GOT3 (cell line): ENCODE data around the gene LMO4.

Experiments
- DNase-seq: peaks from one replicate; lab custom pipeline; 2025; ENCODE audit warnings: mixed read lengths; lab: John Stamatoyannopoulos, UW

LMO4 gene

DNA sequence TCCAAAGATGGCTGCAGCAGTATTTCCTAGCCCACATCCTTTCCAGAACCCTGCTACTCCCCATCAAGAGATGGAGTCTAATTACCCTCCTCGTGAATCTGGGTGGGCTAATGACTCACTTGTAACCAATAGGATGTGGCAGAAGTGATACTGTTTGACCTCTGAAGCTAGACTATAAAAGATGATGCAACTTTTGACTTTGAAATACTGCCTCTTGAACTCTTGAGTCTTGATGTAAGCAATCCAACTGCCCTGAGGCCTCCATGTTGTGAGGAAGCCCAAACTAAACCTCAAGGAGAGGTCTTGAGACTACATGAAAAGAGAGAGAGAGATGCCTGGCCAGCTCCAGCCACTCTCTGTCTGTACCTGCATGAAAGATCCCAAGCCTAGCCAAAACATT lies 29.5 kb downstream of the LMO4 start:
- DNase-seq = no peak

DNA sequence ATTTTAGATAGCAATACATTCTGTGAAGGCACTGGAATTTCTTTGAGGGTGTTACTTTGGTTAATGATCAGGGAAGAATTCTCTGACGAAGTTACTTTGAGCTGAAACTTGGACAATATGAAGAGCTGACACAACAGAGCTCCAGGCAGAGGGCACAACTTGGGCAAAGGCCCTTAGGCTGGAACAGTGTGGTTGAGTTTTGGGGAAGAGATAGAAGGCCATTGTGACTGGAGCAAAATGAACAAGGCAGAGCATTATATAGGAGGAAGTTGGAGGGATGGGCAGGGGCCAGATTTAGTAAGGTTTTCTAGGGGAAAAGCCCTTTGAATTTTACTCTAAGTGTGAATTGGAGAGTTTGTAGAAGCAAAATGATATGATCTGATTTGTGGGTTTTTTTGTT lies 30.9 kb downstream of the LMO4 start:
- DNase-seq = no peak

DNA sequence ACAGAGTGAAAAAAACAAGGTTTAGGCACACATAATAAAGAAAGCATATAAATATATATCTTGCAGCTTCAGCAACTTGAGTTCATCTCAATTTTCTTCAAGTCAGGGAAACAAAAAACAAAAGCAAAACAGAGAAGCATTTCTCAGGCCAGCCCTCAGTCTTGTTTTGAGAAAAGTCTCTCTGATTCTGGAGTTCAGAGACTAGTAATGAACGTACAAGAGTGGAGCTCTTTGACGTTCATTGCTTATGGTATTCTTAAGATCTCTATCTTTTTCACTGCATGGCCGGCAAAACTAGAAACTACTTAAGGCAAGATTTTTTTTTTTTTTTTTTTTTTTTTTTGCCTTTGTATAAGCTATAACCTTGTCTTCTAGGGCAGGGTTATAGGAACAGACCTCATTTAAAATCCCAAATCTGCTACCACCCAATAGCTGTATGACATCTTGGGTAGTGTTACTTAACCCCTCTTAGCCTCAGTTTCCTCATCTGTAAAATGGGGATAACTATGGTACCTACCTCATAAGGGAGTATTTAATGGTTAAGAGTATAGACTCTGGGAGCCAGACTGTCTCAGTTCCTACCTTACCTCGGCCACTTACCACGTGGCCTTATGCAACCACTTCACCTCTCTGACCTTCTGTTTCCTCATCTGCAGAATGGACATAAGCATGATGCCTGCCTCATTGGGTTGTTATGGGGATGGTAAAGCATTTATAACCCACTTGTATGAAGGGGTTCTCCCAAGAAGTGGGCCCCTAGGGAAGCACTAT lies 33.6 kb downstream of the LMO4 start:
- no peak for DNase-seq

DNA sequence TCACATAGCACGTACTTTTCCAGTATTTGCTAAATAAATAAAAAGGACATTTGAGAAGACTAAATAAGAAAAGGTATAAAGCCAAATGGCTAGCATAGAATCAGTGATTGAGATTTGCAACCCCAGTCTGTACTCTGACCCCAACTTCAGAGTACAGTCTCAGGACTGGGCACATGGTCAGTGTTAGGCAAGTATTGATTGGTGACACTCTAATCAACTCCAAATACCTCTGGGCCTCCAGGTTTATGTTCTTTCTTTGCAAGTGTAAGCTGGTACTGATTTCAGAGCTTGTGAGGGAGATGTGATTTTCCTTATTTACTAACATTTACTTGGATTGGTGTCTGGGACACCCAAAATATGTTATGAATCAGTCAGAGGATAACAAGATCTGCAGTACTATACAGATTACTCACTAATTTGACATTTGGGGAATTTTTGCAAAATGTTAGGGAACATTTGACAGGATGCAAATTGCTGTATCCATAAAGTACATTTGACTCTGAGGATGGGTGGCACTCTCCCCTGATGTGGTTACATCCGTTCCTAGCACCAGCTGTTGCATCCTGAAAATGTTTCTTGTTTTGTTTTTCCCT lies 34.2 kb downstream of the LMO4 start:
- no peak for DNase-seq

DNA sequence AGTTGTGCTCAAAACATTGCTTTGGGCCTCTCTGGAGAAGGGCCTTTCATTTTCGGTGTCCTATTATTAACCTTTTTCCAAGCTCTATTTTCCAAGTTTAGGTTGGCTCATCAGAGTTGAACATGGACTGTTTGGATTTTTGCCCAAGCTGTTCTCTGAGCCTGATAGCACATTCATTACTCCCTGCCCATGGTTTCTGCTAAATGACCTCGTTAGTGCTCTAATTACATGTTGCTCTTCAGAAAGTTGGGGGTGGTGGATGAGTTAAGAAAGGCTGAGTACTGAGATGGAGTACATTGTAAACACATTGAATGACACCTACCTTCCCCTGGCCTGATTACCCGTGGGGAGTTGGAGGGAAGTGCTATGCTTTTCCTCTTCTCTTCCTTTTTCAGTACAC lies 38.9 kb downstream of the LMO4 start:
- DNase-seq = no peak

DNA sequence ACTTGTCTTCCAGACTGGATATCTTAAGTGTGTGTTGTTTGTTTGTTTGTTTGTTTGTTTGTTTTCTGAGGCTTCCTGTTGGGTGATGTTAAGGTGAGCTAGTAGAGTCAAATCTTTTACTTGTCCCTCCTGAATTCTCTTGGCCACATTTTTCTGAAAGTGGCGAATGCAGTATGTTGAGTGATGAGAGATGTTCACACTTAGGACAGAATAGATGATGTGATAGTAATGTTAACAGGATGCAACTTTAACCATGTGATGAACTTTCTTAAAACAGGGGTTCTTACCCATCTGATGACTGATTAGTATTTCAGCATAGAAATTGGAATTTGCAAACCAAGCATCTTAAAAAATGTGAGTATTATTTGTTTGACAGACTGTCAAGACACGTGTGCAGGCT lies 40.2 kb downstream of the LMO4 start:
- no peak for DNase-seq

DNA sequence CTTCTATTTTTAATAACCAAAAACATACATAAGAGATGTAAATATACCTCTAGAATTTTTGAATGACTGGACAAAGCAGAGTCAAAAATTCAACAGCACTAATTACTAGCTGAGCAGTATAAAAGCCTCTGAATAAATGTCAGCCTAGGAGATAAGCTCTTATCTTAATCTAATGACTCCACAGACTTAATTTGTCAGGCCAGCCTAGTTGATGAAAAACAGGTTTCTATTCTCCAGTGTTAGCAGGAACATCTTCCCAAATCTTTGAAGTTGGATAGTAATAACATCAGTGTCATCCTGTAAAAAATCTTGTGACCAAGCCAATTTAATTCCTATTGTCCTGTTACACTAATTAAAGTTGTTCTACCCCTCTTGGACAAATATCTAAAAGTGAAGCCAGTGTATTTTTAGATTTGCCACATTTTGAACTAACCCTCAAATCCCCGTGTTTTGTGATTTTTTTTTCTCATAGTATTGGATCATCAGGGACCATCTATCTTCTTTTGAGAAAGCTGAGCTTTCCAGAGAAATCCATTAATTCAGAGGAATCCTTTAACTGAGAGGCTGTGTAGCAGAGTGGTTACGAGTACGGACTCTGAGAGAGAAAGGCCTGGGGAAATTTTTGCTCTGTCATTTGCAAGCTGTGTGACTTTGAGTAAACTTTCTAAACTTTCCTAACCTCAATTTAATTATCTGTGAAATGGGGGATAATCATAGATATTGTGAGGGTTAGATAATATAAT lies 41.2 kb downstream of the LMO4 start:
- no peak for DNase-seq

DNA sequence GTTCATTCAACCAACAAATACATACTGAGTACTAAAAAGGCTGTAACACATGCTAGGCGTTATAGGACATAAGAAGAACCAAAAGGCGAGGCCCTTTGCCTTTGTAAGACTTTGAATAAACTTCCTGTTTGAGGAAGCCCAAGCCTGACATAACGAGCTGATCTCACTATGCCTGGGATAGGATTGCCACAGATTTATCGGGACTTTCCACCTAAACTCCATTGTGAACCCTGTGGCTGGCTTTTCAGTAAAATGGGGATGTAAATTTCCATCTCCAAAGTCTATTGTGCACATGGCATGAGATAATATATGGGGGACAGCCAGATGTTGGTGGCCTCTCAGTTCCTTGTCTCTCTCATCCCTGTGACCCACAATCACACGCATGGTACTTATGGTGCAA lies 41.9 kb downstream of the LMO4 start:
- no peak for DNase-seq

DNA sequence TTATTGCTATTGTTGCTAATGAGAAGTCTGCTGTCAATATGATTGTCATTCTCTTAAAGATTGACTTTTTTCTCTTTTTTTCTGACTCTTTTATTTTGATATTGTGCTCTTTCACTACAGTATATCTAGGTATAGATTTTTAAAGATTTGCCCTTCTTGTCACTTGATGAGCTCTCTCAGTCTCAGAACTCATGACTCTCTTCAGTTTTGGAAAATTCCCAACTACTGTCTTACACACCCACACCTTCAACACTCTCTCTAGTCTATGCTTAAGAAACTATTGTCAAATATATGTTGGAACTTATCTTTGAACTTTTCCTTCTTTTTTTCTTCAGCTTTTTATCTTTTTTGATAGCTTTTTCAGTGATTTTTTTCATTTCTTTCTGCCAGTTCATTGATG lies 50.6 kb downstream of the LMO4 start:
- no peak for DNase-seq

DNA sequence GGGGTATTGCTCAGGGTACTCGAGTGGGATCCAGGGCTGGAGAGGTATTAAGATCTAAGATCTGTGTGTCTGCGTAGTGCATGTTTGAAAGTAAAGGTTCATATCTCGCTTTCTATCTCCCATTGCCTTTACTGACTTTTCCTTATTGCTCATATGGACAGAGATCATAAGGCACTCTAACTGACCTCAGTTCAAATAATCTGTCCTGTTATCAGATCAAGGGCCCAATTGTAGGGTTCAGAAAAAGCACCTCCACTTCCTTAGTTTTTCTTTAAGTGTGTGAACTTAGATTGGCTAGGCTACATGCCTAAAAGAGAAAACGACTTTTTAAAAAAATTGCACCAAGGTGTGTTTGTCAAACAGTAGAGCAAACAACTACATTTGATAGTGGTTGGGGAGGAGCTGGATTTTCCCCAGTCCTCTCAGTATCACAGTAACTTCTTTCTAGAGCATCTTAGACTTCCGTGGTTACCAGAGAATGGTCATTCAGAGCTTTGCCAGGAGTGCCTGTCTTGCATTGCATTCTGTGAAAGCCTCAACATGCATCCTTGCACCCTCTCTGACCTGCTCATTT lies 57.6 kb downstream of the LMO4 start:
- DNase-seq = no peak

DNA sequence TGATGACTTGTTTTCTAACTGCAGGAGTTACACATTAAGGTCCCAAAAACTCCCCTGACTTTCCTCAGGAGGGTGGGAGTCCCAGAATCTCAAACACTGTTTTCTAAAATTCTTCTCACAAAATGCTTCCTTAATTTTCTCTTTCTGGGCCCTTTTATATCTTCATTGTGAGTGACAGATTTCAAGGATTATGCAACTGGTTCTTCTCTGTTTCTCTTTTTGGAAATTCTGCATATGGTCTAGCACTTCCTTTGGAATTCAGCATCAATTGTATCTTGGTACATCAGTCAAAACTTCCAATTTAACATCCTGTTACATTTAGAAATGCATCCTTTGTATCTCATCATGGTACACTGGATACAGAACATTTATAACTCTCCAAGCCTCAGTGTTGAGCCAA lies 59.7 kb downstream of the LMO4 start:
- no peak for DNase-seq

DNA sequence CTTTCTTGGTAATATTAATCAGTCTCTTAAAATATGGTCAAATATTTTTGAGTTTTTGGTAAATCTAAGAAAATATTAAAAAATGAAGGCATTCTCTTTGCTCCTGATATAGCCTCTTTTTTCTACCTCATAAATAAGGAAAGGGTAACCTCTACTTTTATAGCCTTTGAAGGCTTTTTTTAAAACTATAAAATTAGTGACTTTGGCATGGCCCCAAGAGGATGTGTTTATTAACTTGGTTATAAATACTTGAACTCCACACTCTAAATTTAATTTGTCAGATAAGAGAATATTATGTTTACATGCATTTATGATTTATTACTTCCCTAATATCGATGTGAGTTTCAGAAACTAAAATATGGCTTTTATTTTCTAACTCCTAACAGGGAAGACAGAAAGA lies 60.3 kb downstream of the LMO4 start:
- no peak for DNase-seq

DNA sequence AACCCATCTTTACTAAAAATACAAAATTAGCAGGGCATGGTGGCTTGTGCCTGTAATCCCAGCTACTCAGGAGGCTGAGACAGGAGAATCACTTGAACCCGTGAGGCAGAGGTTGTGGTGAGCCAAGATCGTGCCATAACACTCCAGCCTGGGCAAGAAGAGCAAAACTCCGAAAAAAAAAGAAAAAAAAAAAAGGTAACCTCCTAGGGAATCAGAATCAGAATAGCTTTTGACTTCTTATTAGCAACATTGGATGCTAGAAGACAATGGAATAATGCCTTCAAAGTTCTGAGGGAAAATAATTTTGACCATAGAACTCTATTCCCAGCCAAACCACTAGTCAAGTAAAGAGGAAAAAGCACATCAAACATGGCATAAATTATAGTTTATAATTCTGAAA lies 60.9 kb downstream of the LMO4 start:
- no peak for DNase-seq

DNA sequence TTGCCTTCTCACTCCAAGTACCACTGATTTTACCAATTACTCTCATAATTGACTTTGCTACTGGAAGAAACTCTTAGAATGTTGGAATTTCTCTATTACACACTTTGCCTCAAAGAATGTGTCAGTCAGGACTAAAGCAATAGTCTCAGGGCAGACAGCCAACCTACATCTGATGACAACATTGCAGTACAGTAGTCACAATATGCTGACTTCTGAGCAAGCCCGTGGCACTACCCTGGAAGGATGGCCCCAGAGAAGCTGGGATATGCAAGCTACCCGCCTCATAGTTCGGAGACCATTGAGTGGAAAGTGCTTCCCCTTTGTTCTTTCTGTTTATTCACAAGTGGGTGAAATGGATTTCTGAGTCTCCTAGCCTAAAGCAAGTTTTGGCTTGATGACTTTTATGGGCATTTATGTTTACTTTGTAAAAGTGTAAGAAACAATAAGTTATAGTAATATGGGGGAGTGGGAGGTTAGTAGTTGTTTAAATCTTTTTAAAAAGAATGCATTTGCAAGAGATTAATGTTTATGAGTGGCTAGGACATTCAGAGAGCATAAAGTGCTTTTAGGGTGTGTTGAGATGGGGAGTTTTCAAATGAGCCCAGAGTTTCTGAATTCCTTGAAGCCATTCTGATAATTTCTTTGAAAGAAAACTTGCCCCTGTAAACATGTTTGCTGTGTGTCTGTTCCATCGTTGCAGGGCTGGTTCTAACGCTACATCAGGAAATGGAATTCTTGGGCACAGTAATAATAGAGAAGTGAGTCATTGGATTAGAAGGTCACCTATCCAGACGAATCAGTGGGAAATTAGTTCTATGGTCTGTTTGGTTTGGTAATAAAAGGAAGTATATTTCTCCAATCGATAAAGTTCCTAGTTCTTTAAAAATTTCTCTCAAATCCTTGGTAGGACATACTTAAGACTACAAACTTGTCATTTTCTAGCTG lies 63.8 kb downstream of the LMO4 start:
- no peak for DNase-seq

DNA sequence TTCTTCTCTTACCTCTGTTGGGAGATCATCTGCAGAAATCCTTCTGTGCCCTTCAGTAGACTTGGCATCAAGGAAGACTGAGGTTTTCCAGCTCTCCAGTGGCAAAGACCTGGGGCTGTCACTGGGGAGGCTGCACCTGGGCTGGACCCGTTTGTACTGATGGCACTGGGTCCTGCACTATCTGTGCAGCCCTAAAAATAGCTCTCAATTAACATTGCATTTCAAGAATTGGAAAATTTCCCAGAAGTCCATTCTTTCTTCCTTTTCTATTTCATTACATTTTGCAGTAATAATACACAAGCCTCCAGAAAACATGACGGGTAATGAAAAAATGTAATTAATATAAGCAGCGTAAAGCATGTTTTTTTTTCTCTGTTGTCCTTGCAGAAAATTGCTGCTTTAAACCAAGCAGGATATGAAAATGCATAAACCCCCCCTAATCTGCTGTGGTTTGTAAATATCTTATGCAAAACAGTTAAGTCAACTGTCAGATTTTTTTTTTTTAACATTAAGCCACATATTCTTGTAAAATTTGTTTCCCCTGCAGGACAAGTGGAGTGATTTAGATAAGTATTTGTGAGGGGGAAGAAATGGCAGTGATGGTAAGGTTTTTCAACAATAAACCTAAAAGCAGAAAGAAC lies 64.9 kb downstream of the LMO4 start:
- DNase-seq = no peak

DNA sequence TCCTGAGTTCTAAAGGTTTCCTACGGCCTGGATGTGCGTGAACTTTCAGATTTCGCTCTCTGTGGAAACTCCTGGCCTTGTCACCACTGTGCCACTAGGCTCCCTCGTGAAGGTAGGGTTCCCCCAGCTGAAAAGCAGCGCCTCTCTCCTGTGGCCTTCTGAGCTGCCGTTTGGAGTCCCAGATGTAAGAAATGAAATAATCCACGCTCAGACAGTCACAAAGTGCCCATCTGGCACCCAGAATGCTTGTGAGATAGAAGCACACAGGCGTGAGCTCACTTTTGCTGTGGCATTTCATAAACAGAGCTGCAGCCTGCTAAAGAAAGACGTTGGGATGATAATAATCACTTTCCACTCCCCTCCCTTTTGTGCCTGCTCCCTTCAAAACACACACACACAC lies 65.8 kb downstream of the LMO4 start:
- no peak for DNase-seq

DNA sequence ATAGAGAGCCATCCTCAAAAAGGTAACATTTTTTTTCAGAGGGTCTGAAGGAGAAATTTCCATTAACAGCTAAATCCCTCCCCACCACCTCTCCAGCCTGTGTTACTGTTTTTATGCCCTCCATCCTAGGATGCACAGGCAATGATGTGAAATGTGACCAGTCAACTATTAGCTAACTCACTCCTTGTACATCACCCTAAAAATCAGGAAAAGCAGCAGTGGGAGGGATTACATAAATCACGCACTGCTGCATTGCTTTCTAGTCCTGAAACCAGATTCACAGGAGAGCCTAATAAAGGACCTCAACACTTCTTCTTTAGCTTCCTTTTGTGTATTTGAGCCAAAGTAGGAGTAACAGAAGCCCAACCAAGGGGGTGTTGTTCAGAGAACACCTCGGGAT lies 66.3 kb downstream of the LMO4 start:
- no peak for DNase-seq
